Esophagus muscularis mucosa (tissue), 4 donors: Measurements from ENCODE around the gene AGBL5.
"Not testable (repeated sequence)": the region's sequence is repeated elsewhere in the genome, so short reads cannot be mapped to it uniquely, and the experiment has no call there.

ENCODE experiments used
- CTCF ChIP-seq, 3 experiments: fragments of 200-600 bp in 2 of 3; fragments of 450-650 bp in 1 of 3; sonication (generic) in 2 of 3; IDR thresholded peaks; one replicate each; pipeline ENCODE4 v1.5.1; 2017 to 2019; ENCODE audit warnings: antibody characterized with exemption in 3 of 3, mild to moderate bottlenecking in 2 of 3, moderate library complexity in 1 of 3
- EP300 ChIP-seq: sonication (generic); formaldehyde crosslinking; IDR thresholded peaks from one replicate; pipeline ENCODE4 v1.6.1; 2017; ENCODE audit warnings: antibody characterized with exemption
- POLR2A ChIP-seq: fragments of 450-650 bp; IDR thresholded peaks from one replicate; pipeline ENCODE4 v1.6.1; 2017; ENCODE audit warnings: antibody characterized with exemption, moderate library complexity, mild to moderate bottlenecking, low read depth
- POLR2AphosphoS5 ChIP-seq, 2 donors: sonication (generic); formaldehyde crosslinking; IDR thresholded peaks; one replicate each; pipeline ENCODE4 v1.6.1; 2017; ENCODE audit warnings: antibody characterized with exemption in 2 of 2

- TF ChIP-seq EP300; POLR2A; CTCF (IDR thresholded peaks at IDR 0.05); POLR2AphosphoS5 (IDR thresholded peaks at IDR 0.05): not testable (repeated sequence)
Measured at GRCh38 chr2:27119330-27119670, 67.8 kb downstream of the AGBL5 start.
